Thyroid gland (tissue), 4 donors: Measurements from ENCODE around the gene UCHL1. TPM values are rescaled to one million over a fixed set of nuclear protein-coding genes. Genes with fewer than 3 reads are reported as not detected.

Source experiments
- DNase-seq, 2 donors: peaks; one replicate each; pipeline ENCODE4 v3.0.0-alpha.2; 2019
- H3K27ac ChIP-seq, 3 donors: fragments of 200-600 bp; sonication (generic); 1 replicate in 2 of 3; 2 replicates in 1 of 3; pipeline ENCODE4 v1.5.1; 2016 to 2019; ENCODE audit warnings: mild to moderate bottlenecking in 1 of 3, moderate library complexity in 1 of 3
- H3K27me3 ChIP-seq: fragments of 200-600 bp; sonication (generic); one replicate; pipeline ENCODE4 v1.5.1; 2019
- H3K36me3 ChIP-seq, 2 donors: fragments of 200-600 bp; sonication (generic); one replicate each; pipeline ENCODE4 v1.5.1; 2016 to 2019
- H3K4me1 ChIP-seq, 2 donors: fragments of 200-600 bp; sonication (generic); one replicate each; pipeline ENCODE4 v1.5.1; 2017 to 2019
- H3K4me3 ChIP-seq, 3 donors: fragments of 200-600 bp; sonication (generic); replicated peaks in 1 of 3; 1 replicate in 2 of 3; 2 replicates in 1 of 3; pipeline ENCODE4 v1.5.1; 2016; ENCODE audit warnings: mild to moderate bottlenecking in 1 of 3
- H3K9me3 ChIP-seq: fragments of 200-600 bp; sonication (generic); one replicate; pipeline ENCODE4 v1.5.1; 2017
- CTCF ChIP-seq, 6 experiments: fragments of 200-600 bp in 3 of 6; fragments of 450-650 bp in 3 of 6; sonication (generic) in 3 of 6; IDR thresholded peaks; one replicate each; pipeline ENCODE4 v1.5.1; 2016 to 2019; ENCODE audit warnings: antibody characterized with exemption in 6 of 6, mild to moderate bottlenecking in 2 of 6, inconsistent platforms in 1 of 6, moderate library complexity in 1 of 6
- POLR2A ChIP-seq, 2 donors: fragments of 450-650 bp; IDR thresholded peaks; one replicate each; pipeline ENCODE4 v1.6.1; 2017; ENCODE audit warnings: antibody characterized with exemption in 2 of 2, mild to moderate bottlenecking in 2 of 2, moderate library complexity in 1 of 2
- WGBS, 2 donors: methylation state at CpG; one replicate each; pipeline ENCODE4 v1.1.5; 2017; 5-methylcytosine and 5-hydroxymethylcytosine counted together
- intact Hi-C: fragments of 100-400 bp; cut with DNase I; formaldehyde crosslinking; loops from one replicate; pipeline ENCODE4 v1.15.1; 2023
- total RNA-seq, 4 donors: library from RNA; depleted of rRNA; stranded (reverse); fragments of >200 nt; gene quantifications; one replicate each; pipeline ENCODE4 v1.2.3, GENCODE V29; 2016

UCHL1 gene
- total RNA-seq, 4 donors from 2014 or later, result 28.2 to 245 (median 116) TPM

DNA sequence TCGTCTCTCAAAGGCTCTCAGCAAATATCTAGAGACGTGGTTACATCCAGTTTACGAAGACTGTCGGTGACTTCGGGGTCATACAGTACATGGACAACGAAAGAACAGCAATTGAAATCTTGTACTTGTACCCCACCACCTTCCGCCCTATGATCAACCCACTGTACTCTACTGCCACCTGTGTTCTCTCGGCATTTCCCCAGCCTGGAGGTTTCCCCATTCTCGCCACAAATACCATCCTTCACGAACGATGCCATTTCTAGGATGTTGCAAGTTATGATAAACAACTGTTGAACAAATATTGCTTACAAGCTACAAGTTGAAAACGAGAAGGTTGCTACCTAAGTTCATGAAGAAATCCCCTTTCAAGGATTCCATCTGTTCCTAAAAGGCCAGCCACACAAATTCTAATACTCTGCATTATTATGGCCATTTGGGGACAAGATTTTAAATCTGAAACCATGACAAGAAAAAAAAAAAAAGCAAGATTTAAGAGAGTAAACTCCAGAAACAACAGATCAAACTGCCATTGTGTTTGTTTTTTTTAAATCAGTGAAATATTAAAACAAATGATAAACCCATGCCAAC is 44.0 kb upstream of the UCHL1 start:
- TF ChIP-seq POLR2A (IDR thresholded peaks at IDR 0.05) (peak in 1 of 2 donors; percentile 9), CTCF (IDR thresholded peaks at IDR 0.05) (peak in 5 of 6 experiments; percentile 29 to 90 (median 76))
- Histone ChIP-seq H3K9me3 (no peaks in the 10 kb centered on the region), H3K27me3 (no peaks in the 10 kb centered on the region), H3K4me3 (peak overlapping the region in 2 of 3 donors; percentile 85 to 96), H3K27ac (peak overlapping the region; percentile 60 to 87 (median 64)), H3K4me1 (peaks cover 37 to 47% of the 10 kb centered on the region in 2 donors), H3K36me3 (no peaks in the 10 kb centered on the region)
- peak; percentile 61 to 68 for DNase-seq
- 7 to 19% methylated on average over 12 of the region's 12 CpGs for WGBS, 2 donors
- intact Hi-C loops, result loop anchor here (5.0 kb wide), 2 partner anchors 235 to 285 kb away; no protein-coding TSS in a partner anchor

- DNase-seq, result peak; percentile 32 to 42
- Histone ChIP-seq H3K27ac (peak overlapping the region; percentile 78 to 89 (median 87)), H3K4me3 (peak overlapping the region; percentile 11 to 96 (median 85)), H3K9me3 (no peaks in the 10 kb centered on the region), H3K27me3 (no peaks in the 10 kb centered on the region), H3K36me3 (no peaks in the 10 kb centered on the region), H3K4me1 (peaks cover 30 to 48% of the 10 kb centered on the region in 2 donors)
- no peak for TF ChIP-seq POLR2A (IDR thresholded peaks at IDR 0.05)
- no peak for TF ChIP-seq CTCF (IDR thresholded peaks at IDR 0.05)
- 1% methylated on average over 28 to 32 of the region's 35 CpGs for WGBS, 2 donors
- intact Hi-C loops, result loop anchor here (5.0 kb wide), 2 partner anchors 236 to 286 kb away; no protein-coding TSS in a partner anchor
Measured at GRCh38 chr4:41213625-41214135, 43.0 kb upstream of the UCHL1 start.

DNA sequence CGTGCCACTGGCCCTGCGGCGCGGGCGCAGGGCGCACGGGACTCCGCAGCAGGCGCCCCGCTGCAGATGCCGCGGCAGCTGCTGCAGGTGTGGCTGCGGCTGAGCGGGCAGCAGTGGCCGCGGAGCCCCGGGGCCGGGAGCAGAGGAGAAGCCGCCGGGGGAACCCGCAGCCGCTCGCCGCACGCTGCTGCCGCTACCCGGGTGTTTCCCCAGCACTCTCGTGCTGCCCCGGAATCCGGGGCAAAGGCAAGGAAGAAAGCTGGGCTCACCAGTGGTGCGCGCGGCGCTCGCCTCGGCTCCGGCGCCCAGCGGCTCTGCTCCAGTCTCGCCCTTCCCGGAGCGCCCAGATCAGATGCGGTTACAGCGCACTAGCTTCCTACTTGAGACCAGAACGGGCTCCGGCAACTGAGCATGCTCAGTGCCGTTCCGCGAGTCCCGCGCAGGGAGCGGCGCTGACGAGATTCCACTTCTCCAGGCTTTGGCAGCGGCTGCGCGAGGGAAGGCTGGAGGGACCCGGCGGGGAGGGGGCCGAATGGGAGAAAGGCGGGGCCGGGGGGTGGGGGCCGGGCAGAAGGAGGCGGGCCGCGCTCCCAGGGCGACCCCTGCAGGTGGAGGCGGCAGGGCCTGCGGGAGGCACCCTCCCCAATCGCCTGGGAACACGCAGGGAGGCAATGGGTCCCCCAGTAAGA is 42.4 kb upstream of the UCHL1 start, which contains the start of gene APBB2:
APBB2 (minus strand) TSS at position 407 of the 689 bp plus-strand sequence. CDS start 181,288 bp downstream, outside the sequence.
- H3K9me3 ChIP-seq, result no peaks in the 10 kb centered on the region
- peak; percentile 97 to 98 for DNase-seq
- H3K4me3 ChIP-seq, result peak within 1 kb of the TSS; percentile 11 to 96 (median 85)
- no peaks in the 10 kb centered on the region for H3K36me3 ChIP-seq
- no peaks in the 10 kb centered on the region for H3K27me3 ChIP-seq
- TF ChIP-seq POLR2A (IDR thresholded peaks at IDR 0.05), result peak; percentile 54 to 99
- TF ChIP-seq CTCF (IDR thresholded peaks at IDR 0.05), result peak; percentile 53 to 95 (median 74)
- H3K4me1 ChIP-seq, result peaks cover 24 to 45% of the 10 kb centered on the region in 2 donors
- intact Hi-C loops, result loop anchor here (5.0 kb wide), 2 partner anchors 237 to 287 kb away; no protein-coding TSS in a partner anchor
- WGBS, 2 donors, result 1 to 2% methylated on average over 12 to 19 of the region's 71 CpGs
- peak within 1 kb of the TSS; percentile 78 to 89 (median 87) for H3K27ac ChIP-seq

DNA sequence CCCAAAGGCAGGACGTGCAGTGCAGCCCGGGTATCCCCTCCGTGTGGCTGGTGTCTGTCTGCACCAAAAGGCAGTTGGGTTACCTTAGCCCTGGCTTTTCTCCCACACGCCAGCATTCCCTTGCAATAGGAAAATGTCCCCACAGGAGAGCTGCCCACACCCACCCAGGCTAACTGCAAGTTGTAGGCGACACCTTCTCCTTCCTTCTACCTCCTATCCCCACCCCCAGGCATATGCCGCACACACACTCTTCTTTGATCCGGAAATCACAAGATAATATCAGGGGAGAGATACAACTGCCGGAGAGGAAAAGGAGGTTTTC is 41.9 kb upstream of the UCHL1 start:
- 33 to 43% methylated on average over 5 to 8 of the region's 8 CpGs for WGBS, 2 donors
- no peak for DNase-seq
- Histone ChIP-seq H3K27me3 (no peaks in the 10 kb centered on the region), H3K9me3 (no peaks in the 10 kb centered on the region), H3K4me1 (peaks cover 19 to 42% of the 10 kb centered on the region in 2 donors), H3K27ac (peak overlapping the region in 2 of 3 donors; percentile 35 to 87), H3K4me3 (no peak overlapping the region), H3K36me3 (no peaks in the 10 kb centered on the region)
- intact Hi-C loops, result loop anchor here (5.0 kb wide), 2 partner anchors 237 to 287 kb away; no protein-coding TSS in a partner anchor
- peak in 2 of 6 experiments; percentile 7 to 20 for TF ChIP-seq CTCF (IDR thresholded peaks at IDR 0.05)
- no peak for TF ChIP-seq POLR2A (IDR thresholded peaks at IDR 0.05)
